ENCODE measurements around the gene ZNF430.

DNA sequence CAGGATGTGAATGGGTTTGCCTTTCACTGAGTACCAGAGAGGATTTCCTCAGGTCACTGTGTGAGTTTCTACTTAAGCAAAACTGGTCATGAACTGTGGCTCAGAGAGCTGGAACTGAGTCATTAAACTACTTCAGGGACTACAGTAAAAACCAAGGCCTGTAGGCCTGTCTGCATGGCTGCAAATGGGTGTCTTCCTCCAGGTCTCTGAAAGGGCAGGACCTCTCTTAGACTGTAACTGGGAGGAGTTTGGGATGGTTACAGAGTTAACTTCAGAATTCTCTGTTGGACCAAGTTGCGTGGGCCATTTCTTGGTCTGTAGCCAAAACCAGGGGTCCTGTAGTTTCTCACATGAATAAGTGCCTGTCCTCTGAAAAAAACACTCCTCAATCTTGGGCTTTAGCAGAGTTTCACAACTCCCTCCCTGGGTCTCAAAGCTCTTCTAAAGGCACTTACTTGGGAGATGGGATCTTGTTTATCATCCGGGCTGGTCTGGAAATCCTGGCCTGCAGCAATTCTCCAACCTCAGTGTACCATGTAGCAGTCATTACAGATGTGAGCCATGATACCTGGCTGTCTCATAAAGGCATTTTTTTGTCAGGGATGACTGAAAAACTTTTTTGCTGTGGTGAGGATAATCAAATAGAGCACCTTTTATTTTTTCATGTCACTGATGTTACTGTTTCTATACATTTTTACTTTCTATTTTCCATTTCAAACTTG lies 81.2 kb downstream of the ZNF430 start:
- TF ChIP-seq, protein P1, sequence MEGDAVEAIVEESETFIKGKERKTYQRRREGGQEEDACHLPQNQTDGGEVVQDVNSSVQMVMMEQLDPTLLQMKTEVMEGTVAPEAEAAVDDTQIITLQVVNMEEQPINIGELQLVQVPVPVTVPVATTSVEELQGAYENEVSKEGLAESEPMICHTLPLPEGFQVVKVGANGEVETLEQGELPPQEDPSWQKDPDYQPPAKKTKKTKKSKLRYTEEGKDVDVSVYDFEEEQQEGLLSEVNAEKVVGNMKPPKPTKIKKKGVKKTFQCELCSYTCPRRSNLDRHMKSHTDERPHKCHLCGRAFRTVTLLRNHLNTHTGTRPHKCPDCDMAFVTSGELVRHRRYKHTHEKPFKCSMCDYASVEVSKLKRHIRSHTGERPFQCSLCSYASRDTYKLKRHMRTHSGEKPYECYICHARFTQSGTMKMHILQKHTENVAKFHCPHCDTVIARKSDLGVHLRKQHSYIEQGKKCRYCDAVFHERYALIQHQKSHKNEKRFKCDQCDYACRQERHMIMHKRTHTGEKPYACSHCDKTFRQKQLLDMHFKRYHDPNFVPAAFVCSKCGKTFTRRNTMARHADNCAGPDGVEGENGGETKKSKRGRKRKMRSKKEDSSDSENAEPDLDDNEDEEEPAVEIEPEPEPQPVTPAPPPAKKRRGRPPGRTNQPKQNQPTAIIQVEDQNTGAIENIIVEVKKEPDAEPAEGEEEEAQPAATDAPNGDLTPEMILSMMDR (IDR thresholded peaks at IDR 0.05): no peak
- TF ChIP-seq POLR2A (IDR thresholded peaks at IDR 0.05): no peak
